Left hindlimb (tissue), 1 donor: ENCODE measurements around the gene RBP3.

Experiments used
- DNase-seq: peaks from one replicate; pipeline ENCODE4 v3.0.0-alpha.2; 2018

RBP3 gene

DNA sequence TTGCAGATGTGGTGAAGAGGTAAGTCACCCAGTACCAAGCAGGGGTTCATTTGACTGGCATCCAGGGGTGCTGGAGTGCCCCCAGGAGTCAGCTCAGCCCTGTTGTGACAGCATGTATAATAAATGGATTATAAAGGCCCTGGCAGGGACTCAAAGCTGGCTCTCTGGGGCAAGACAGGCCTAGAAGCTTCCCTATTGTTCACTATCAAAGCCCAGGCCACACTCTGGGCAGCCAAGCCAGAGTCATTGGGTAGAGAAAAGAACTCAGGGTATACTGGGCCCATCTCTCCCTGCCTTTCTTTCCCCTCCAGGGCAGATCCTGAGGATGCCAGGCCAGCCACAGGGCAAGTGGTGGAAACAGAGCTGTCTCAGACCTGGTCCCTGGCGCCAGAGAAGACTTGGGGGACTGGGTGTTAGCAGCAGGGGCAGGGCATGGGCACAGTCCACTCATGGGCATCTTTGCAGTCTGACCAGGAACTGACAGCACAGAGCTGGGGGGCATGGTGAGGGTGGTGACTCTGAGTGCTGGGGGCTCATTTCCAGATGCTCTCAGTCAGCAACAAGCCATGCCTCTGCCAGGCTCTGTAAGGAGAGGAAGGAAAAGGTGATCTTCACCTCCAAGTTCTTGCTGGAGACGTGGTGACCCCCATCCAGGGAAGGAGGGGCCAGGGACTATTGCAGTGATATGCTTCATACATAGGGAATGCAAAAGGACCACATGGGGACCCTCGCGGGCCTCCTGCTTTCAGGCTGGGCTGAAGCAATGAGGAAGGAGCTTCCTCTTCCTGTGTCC, 11.7 kb downstream of the RBP3 start:
- no peak for DNase-seq

GRCh38 chr10:47360419-47361040, 12.4 kb downstream of the RBP3 start:
- no peak for DNase-seq

- no peak for DNase-seq
Observed at GRCh38 chr10:47361293-47361692, 13.1 kb downstream of the RBP3 start.

DNA sequence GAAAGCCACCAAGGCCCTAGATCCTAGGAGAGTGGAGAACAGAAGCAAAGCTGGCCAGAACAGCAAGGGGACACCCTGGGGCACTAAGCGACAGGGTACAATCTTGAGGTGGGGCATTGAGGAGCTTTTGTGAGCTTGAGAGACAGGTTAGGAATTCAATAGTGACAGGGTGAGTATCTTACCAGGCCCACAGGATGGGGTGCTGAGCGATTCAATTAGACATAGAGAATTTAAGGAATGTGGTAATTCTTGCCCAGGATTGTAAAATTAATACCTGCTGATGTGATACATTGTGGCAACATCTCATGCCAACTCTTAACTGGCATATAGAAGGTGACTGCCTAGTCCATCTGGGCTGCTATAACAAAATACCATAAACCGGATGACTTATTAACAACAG, 14.0 kb downstream of the RBP3 start:
- no peak for DNase-seq

- no peak for DNase-seq
Observed at GRCh38 chr10:47363781-47364180, 15.6 kb downstream of the RBP3 start.

GRCh38 chr10:47364366-47364765, 16.2 kb downstream of the RBP3 start:
- DNase-seq: no peak

GRCh38 chr10:47364911-47365310, 16.7 kb downstream of the RBP3 start:
- DNase-seq: no peak

DNA sequence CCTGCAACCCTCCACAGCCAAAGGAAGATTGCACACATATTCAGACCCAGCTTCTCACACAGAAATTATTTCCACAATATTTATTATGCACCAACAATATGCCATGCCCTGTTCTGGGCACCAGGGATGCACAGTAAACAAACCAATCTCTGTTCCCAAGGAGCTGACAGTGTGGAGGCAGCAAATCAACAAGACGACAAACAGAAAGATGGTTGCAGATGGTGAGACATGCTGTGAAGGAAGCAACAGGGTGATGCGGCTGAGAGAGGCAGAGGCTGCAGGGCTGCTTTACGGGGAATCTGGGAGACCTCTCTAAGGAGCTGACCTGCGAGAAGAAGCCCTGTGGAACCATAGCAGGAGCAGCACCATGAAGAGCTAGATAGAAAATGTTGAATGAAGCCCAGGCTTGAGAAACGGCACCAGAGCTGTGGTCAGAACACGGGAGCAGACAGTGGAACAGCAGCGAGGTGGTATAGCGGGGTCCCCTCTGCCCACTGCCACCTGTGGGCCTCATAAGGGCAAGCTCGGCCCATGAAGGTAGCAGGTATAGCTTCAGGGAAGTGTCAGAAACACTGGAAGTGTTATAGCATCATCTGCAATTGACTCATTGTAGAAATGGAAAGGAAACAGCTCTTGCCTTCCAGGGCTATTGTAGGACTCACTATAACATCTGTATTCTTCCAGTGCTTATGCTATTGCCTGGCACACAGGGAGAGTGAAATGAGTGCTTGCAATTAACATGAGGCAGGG, 17.4 kb downstream of the RBP3 start:
- DNase-seq: no peak

DNA sequence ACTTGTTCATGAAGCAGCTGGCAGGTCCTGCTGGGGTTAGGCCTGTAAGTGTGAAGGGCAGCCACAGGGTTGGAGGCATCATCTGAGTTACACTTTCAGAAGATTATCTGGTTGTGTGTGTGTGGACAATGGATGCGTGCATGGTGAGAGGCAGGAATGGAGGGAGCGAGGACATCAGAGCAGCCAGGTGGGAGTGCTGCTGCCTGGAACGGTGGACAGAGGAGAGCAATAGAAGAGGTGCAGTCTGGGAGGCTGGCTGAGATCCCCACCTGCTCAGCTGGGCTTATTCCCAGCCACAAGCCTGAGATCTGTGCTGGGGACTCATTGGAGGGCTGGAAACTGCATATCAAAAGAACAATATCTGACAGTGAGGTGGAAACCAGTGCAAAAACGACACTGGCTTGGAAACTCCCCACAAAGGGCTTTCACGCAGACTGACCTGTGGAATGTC, 18.0 kb downstream of the RBP3 start:
- no peak for DNase-seq

GRCh38 chr10:47366731-47367460, 18.7 kb downstream of the RBP3 start:
- DNase-seq: no peak

GRCh38 chr10:47367646-47368045, 19.5 kb downstream of the RBP3 start:
- DNase-seq: no peak

DNA sequence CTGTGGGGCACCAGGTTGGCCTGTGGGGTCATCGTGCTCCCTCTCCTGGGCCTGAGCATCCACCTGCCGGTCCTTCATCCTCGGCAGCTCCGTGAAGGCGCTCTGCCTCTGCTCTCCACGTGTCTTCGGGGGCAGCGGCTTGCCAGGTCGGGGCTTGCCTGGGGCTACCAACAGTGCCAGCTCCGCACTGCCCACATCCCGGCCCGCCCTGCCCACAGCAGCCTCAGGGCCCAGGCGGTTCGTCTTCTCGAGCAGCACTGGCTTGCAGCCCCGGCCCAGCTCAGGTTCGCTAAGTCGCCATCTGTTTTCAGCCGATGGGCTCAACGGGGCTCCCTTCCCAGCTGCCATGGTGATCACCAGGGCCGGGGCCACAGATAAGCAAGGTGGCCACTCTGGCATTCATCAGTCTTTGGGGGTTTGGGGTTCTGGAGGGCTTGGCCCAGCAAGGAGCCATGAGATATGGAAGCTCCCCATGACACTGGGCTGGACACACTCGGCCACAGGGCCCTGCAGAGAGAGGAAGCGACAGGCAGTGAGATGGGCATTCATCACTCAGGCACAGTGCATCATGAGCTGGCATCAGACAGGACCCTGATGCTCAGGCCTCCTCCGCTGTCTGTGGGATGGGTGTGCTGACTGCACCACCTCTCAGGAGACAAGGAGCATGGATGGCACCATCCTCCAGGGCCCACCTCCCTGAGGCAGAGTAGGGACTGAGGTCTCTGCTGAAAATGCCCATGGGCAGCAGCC, 20.4 kb downstream of the RBP3 start:
- DNase-seq: no peak

- DNase-seq: no peak
Observed at GRCh38 chr10:47369251-47369894, 21.2 kb downstream of the RBP3 start.

DNA sequence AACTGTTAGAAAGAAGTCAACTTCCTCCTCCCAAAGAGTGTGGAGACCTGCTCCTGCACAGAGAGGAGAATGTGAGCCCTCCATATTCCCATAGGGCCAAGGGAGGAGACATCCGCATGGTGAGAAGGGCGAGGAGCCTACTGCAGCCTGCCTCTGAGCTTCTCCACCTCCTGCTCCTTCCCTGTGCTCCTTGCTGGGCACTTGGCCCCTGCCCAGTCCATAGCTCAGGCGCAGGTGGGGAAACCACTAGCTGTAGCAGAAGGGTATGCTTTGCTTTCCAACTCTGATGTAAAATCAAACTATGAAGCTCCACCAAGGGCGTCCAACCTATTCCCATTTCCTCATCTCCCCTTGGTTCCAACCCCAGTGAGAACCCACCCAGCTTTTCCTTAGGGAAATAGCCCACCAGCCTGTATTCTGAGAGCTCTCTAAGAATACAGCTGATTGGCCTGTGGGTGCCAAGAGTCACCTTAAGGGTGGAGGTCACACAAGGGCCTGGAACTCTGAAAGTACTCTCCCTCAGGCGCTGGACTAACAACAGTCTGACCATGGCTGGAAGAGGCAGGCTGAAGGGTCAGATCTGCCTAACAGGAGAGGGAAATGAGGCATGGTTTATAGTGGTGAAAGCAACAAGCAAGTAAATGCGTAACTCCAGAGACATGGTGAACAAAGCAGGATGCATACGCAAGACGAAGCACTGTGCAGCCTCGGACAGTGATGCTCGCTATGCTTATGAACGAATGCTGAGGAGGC, 22.0 kb downstream of the RBP3 start:
- DNase-seq: no peak

- DNase-seq: no peak
Observed at GRCh38 chr10:47370878-47371277, 22.7 kb downstream of the RBP3 start.

GRCh38 chr10:47371629-47372485, 23.7 kb downstream of the RBP3 start:
- no peak for DNase-seq

DNA sequence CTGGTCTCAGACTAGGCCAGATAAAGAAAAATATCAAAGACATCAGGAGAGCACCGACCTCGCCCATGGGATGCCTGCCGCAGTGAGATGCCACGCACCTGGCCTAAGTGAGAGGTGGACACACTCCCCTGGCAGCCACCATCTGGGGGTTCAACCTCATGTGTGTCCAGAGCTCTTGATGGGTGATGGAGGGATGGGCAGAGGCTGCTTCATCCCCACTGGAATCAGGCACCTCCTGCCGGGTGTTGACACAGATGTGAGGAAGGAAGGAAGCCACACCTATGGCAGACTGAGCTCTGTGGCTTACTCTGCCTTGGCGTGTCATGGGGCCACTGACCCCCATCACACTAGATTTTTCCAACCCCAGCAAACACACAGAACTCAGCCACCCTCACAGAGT, 24.6 kb downstream of the RBP3 start:
- DNase-seq: no peak

DNA sequence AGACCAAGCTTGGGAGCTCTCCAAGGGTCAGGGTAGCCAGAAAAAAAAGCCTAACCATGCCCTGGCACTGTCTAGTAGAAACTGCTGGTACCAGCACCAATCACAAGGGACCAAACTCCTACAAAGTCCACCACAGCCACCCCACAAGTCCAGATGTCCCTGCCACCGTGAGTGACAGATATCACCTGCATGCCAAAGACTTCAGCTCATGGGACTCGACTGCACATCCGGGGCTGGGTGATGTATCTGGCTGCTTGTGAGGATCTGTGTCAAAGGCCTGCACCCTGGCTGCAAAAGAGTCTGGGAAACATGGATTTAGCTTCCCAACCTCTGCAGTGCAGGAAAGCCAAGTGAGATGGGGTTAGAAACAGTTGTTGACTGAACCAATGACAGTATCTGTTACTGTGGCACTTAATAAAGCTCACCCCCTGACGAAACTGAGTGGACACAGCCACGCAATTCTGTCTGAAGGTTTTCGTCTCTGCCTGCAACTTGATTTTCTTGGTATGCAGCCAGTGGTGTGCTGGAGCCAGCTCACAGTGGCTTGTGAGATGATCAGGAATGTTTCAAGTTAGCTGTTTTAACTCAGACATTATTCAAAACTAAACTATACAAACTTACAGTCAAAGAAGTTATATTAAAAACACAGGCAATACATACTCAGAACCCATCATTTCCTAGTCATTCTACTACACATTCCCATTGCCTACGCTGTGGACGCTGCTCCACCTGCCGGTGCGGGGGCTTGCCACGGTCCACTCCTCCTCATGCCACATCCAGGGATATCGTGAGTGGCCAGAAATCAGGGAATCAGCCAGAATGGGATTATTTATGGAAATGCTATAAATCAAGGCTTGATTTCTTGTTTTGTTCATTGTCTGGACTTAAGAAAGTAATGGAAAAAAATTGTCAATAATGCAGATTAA, 26.7 kb downstream of the RBP3 start:
- peak; percentile 73 for DNase-seq
